A549 treated with AZD9567 at 1 μM for 4 hours (cell line): Measurements from ENCODE around the gene FOXD4L1. TPM values are rescaled to one million over a fixed set of nuclear protein-coding genes. Genes with fewer than 3 reads are reported as not detected.

Source experiments
- total RNA-seq: library from RNA; stranded (reverse); fragments of 200-300 nt; extraction: Qiagen RNA extraction; gene quantifications from 5 replicates; pipeline ENCODE4 v1.2.3, GENCODE V29; 2022; ENCODE audit not compliant: insufficient read depth

FOXD4L1 gene
- total RNA-seq: 0.23 to 0.81 TPM (median 0.32 TPM) in 4 of 5 replicates, not detected in the other

GRCh38 chr2:113498365-113498764, at the start of gene FOXD4L1:
FOXD4L1 (plus strand) TSS chr2:113498665; CDS start chr2:113499257, 592 bp downstream.

Other genes with a start within 250 kb of the FOXD4L1 start
- gene PAX8, start 219.7 kb upstream of the FOXD4L1 start, total RNA-seq: 0.50 to 0.86 TPM (median 0.64 TPM) in 4 of 5 replicates, not detected in the other
- gene ZNG1B, start 61.0 kb upstream of the FOXD4L1 start, total RNA-seq: 37.9 to 44.9 TPM (median 42.2 TPM) in 5 replicates
- 6.3 to 10.9 TPM (median 10.4 TPM) in 5 replicates for gene RABL2A, start 128.6 kb downstream of the FOXD4L1 start, total RNA-seq